GM18511 (cell line): Measurements from ENCODE around the gene ATP1A3.

Experiments
- ATAC-seq: cut with Tn5 transposase; IDR thresholded peaks from one replicate; pipeline ENCODE4 v1.9.1; 2021; ENCODE audit warnings: mild to moderate bottlenecking, moderate library complexity; ENCODE audit not compliant: unreplicated experiment

Gene ATP1A3

GRCh38 chr19:41918653-41919244 is 75.3 kb downstream of the ATP1A3 start:
- no peak for ATAC-seq

DNA sequence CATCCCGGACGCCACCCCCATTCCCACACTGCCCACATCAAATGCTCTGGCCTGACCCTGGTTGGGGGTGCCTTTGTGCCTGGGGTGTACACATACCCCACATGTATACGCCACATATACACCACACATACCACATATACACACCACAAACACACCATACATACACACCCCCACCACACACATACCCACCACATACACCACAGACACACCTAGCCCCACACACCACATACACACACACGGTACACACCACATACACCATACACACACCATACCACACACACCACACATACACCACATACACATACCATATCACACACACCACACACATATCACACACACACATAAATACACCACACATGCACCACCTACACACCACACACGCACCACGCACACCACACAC is 75.9 kb downstream of the ATP1A3 start:
- no peak for ATAC-seq

DNA sequence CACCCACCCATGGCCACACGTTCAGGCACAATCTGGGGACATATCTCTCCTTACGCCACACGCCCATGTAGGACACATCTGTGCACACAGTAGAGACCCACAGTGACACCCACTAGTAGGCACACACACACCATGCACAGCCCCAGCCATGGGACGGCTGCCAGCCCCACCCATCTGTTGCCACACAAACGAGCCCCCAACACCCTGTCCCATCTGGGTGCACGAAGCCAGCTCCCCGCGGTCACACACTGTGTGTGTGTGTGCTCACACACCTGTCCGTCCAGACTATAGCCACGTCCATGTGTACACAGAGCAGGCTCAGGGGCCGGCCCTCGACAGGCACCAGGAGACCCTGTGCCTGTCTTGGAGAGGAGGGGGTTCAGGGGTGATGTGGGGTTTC is 76.4 kb downstream of the ATP1A3 start:
- ATAC-seq = no peak
